ENCODE measurements around the gene SLC4A3.

SLC4A3 gene

GRCh38 chr2:219632760-219633105 is 5.3 kb downstream of the SLC4A3 start:
- no peak for DNase-seq

GRCh38 chr2:219633276-219634065 is 6.0 kb downstream of the SLC4A3 start:
- no peak for DNase-seq

- no peak for DNase-seq
These were observed 6.9 kb downstream of the SLC4A3 start for GRCh38 chr2:219634171-219634940.

- DNase-seq = no peak
These were observed 7.7 kb downstream of the SLC4A3 start for GRCh38 chr2:219634951-219635751.

DNA sequence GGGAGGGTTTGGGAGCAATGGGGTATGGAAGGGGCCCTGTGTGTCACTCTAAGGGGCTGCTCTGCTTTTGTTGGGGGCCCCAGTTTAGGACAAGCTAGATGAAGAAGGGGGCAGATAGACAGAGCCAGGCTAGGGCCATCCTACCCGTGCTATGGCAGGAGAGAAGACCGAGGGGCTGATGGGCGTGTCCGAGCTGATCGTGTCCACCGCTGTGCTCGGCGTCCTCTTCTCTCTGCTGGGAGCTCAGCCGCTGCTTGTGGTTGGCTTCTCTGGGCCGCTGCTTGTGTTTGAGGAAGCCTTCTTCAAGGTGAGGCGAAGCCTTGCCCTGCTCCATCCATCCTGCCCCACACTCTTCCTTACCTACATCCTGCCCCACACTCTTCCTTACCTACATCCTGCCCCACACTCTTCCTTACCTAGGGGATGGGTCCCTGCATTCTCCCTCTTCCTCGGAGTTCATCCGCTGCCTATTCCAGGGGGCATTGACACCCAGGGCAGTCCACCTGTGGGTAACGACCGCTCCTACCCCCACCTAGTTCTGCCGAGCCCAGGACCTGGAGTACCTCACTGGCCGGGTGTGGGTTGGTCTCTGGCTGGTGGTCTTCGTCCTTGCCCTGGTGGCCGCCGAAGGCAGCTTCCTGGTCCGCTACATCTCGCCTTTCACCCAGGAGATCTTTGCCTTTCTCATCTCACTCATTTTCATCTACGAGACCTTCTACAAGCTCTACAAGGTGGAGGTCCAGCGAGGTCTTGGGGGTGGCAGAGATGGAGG is 8.9 kb downstream of the SLC4A3 start:
- DNase-seq = no peak

DNA sequence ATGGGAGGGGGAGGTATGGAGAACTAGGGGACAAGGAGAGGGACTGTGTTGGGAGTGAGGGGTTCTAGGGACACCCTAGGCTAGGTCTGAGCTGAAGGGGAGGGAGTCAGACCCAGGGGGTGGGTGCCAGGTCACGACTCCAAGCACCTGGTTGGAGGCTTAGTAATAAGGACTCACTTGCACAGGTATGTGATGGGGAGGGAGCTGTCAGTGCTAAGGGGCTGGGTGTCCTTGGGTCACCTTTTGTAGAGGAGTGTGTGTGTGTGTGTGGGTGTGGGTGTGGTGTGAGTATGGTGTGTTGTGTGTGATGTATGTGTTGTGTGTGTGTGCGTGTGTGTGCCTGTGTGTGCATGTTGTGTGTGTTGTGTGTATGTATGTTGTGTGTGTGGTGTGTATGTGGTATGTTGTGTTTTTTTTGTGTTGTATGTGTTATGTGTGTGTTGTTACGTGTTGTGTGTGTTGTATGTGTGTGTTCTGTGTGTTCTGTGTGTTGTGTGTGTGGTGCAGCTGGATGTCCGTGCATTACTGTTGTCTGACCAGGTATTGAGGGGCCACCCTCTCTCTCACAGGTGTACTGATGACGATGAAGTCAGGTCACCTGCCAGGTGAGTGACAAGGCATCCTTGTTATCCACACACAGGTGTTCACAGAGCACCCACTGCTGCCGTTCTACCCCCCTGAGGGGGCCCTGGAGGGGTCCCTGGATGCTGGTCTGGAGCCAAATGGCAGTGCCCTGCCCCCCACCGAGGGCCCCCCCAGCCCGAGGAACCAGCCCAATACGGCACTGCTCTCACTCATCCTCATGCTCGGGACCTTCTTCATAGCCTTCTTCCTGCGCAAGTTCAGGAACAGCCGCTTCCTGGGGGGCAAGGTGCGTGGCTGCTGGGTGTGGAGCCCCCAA is 9.8 kb downstream of the SLC4A3 start:
- DNase-seq = no peak

DNA sequence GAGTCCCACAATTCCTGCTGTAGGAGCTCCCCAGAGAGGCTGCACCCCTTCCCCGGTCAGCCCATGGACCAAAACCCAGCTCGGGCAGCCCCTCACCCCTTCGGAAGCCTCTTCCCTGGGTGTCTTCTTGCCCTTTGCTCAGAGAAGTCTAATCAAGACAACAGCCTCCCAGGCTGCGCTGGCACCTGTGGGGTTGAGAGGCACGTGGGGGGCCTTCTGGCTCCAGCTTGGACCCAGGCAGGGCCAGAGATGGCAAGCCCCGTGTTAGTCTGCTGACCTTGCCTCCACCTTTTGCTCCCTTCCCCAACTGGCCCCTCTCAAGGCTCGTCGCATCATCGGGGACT is 10.4 kb downstream of the SLC4A3 start:
- no peak for DNase-seq

DNA sequence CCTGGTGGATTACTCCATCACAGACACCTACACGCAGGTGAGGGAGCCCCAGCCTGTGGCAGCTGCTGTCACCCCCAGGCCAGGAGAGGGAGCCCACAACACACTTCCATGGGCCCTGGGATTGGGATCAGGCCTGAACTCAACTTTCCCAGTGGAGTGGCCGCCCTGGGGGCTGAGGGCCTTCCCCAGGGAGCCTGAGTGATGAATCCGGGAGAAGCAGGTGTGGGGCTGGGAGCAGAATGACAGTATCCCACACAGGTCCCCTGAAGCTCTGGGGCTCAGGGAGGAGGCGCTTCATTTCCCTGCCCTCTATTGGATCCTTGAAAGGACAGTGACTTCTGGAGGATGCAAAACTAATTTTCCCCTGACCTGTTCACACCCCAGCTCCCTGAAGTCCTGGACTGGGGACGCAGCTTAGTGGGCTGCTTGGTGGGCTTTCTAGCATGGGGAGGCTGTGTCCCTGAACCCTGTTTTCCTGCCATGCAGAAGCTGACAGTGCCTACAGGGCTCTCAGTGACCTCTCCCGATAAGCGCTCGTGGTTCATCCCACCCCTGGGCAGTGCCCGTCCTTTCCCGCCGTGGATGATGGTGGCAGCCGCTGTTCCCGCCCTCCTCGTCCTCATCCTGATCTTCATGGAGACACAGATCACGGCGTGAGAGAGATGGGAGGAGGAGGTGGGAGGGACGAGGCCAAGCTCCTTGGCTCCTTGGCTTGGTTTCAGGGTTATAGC is 11.0 kb downstream of the SLC4A3 start:
- DNase-seq = no peak

DNA sequence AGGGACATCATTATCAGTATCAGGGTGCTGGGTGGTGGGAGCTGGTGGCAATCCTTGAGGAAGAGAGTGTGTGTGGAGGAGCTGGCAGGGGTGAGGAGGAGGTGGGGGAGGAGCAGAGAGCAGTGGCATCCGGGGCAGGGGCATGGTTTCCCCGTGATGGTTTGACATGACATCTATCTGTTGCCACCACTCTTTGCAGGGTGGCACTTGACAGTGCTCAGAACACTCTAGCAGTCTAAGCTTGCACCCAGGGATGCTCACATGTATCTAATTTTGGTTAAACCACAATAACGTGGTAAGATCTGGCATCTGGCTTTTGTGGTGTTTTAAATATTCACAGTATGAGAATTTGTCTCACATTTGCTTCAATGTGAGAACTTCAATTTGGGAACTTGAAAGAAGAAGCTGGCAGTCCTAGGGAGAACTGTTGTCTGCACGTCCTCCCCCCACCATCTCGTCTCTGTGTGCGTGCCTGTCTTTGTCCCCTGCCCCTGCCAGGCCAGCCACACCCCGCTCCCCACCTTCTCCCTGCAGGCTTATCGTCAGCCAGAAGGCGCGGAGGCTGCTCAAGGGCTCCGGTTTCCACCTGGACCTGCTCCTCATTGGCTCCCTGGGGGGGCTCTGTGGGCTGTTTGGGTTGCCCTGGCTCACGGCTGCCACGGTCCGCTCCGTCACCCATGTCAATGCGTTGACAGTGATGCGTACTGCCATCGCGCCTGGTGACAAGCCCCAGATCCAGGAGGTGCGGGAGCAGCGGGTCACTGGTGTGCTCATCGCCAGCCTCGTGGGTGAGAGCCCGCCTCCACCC is 11.7 kb downstream of the SLC4A3 start:
- peak; percentile 78 for DNase-seq

DNA sequence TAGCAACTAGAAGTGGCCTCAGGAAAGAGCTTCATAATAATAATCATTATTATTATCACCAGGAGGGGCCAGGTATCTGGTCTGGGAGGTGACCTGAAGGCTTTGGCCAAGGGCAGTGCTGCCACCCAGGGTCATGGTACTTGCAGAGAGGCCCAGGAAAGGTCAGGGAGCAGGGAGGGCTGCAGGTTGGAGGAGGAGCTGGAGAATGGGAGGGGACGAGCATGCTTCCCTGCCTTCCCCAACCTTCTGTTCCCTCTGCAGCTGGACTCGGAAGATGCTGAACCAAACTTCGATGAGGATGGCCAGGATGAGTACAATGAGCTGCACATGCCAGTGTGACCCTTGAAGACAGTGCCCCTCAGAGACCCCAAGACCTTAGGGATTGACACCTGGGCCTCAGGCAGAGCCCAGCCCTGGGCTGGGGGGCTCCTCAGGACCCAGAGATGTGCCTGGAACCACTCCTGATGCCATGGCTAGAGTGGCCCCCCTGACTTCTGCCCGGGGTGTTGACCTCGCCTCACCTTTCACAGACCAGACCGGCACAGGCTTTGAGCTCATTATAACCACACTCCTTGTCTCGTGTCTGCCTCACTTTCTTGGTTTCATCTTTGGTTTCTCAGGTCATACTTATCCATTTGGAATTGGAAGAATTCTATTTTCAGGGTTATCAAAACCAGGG is 14.1 kb downstream of the SLC4A3 start:
- no peak for DNase-seq

DNA sequence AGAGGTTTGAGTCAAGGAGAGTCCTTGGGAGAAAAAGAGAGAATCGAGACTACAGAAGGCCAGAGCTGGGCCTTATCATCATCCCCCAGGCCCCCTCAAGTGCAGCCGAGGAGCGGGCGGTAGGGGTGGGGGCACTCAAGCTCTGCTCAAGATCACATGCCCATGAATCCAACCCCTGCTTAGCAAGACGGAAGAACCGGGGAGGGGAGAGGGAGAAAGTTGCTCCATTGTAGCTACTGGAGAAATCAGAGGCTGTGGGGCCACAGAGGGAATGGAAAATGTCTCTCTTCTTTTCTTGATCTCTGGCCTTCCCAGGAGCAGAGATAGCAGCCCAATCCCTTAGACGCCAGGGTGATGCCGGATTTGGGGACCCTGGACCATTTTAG is 14.6 kb downstream of the SLC4A3 start:
- DNase-seq = no peak

- peak; percentile 94 for DNase-seq
These were observed 15.1 kb downstream of the SLC4A3 start for GRCh38 chr2:219642465-219643083.

GRCh38 chr2:219643084-219643473 is 15.6 kb downstream of the SLC4A3 start:
- no peak for DNase-seq

- DNase-seq = peak; percentile 37
These were observed 16.5 kb downstream of the SLC4A3 start for GRCh38 chr2:219643788-219644398.

DNA sequence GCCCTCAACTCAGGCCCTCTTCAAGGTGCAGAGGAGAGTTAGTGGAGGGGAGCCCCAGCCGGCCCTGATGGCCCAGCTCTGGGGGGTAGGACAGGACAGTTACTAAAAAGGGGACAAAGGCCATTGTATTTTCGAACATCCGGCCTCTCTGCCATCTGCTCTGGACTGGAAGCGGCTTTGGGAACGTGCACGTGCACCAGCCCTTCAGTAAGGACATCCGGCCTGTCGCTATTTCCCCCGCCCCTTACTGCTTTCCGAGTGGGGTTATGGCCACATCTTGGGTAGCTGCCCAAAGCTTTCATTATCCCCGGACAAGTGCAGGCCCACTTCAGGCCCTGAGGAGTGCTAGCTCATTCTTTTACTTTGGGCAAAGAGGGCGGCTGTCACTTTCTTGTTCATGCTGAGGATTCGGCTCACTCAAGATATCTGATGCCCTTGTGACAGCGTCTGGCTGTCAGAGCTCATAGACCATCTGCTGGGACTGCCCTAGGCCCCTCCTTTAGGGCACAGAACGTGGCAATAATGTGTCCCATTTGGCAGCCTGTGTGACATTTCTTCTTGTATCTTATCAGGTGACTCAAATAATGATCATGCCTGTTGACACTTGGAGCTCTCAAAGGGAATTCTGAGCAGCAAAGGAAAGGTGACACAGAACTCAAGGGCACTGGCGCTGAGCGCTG is 17.5 kb downstream of the SLC4A3 start:
- no peak for DNase-seq

GRCh38 chr2:219645631-219646527 is 18.4 kb downstream of the SLC4A3 start:
- peak; percentile 85 for DNase-seq

- DNase-seq = no peak
These were observed 20.7 kb downstream of the SLC4A3 start for GRCh38 chr2:219648176-219648575.
